OCI-M1 (cell line): ENCODE data around the gene HOXD1.
A peak's percentile ranks its signal among the peaks of the same experiment; 100 is the strongest.

Experiments
- DNase-seq: peaks from one replicate; lab custom pipeline; 2025; lab: John Stamatoyannopoulos, UW

The HOXD1 gene

DNA sequence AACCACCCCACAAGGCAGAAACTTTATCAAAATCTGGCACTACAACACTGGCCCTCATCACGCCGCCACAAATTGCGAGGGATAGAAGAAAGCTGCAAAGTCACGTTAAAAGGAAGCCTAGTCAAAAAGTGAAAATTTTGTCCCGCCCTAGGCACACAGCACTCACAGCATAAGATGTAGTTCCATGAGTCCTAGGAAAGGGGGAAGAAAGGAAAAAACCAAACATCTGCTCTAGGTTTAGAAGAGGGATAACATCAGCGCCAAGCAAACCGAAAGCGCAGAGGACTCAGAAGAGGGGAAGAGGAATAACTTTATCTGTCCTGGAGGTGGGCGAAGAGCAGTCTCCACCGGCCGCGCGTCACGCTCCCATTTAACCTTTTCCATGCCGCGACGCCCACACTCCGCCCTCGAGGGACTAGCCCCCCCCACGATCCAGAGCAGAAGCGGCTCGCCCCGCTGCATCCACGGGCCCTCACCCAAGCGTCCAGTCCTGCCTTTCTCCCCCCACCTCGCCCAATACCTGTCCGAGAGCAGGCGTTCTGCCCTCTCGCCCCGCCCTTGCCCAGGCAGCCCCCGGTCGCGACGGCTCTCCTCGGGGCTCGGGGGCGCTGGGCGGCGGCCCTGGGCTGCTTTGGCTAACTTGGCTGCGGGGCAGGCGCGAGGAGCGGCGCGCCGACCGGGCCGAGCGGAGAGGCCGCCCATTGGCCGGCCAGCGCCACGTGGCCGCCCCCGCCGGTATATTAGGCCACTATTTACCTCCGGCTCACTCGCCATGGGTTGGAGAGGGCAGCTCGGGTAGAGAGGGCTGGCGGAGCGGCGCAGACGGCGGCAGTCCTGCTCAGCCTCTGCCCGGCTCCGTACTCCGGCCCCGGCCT, at the start of gene HOXD1:
HOXD1 (plus strand) TSS at position 770 of the 875 bp plus-strand sequence. CDS start 134 bp downstream, outside the sequence.
- peak; percentile 45 for DNase-seq

DNA sequence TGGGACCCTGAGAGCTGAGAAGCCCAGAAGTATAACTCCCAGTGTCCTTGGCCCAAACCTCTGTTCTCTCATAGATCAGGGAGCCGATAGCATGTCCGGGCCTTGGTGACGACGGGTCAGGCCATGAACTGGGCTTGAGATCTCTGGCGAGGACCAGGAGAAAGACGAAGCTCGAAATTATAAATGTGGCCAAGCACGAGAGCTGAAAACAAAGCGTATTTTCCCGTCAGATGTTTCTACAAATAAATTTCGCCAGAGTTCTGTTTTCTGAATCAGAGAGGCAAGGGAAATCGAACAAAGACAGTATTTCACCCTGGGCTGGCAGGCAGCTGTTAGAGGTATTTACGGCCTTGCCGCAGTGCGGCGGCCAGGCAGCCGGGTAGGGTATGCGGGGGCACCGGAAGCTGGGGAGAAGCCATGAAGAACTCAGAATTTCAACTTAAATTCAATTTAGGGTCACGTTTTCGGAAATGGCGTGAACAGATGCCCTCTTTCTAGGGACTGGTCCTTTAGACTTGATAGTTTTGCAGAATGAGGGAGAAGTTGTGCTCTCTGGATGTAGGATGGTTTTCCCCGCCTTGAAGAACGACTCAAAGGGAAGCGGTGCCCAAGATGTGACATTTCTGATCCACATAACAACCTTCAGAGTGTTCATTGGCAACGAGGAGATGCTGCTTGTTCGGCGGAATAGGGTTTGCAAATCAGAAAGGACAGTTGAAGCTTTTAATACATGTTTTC, 49.4 kb upstream of the HOXD1 start:
- no peak for DNase-seq

DNA sequence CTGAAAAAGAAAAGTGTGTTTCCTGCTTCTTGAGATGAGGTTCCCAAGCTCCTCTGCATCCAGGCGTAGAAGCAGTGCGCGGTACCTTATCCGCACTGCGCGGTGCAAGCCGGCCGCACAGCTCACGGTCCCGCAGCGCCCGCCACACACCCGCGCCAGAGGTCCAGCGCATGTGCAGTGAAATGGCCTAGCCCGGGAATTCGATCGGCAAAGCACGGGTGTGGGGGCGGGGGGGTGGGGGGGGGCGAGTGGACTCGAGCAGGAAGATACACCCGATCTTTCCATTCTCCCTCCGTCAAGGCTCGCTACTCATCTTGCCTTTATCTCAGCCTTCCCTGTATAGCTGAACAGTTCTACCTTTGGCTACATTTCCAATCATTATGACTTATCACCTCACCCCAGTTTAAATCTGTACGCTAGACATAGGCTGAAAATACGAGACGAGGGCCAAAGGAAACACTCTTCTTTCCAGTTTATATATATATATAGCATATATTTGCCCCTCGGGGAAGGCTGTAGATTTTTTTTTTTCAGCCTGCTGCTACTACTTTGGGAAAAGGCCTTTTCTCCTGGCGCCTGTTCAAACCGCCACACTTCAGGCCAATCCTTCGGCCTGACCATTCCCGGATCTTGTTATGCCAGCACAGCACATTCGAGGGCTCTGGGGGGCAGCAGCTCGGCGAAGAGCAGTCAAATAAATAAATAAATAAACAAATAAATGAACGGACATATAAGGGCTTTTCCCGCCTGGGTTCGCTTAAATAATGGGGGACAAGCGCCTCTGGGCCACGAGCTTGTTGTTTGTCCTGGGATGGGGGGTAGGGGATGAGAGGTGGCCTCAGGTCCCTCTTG, 48.6 kb upstream of the HOXD1 start:
- no peak for DNase-seq

DNA sequence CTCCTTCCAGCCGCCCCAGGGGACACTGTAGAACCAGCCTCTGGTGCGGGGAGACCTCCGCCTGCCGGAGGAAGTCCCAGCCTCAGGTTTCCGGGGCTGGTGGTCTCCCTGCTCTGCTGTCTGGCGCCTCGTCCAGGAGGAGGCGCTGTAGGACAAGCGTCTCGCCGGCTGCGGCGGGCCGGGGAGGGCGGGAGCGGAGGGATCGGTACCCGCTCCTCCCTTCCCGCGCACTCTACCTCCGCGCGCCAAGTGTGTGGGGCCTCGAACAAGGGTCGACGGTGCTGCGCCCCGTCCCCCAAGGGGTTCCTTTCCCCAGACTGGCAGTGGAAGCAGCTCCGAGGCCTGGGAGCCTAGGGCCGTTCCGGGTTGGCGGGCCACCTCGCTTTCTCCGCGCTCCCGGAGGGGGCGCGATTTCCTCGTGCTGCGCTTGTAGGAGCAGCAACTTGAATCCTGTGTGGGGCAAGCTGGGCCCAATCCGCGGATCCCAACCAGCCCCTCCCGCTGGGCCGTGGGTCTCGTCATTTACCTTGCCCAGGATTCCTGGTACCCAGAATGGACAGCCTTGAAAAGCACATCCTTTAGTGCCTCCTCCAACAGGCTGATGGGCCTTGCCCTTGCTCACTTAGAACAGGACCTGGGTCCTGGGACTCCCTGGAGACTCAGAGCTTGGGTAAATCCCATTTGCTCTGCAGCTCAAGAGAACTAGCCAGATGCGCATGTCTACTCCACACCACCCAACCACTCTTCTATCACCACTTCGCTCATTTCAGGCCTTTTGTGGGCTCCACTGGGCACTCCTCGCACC, 47.8 kb upstream of the HOXD1 start:
- DNase-seq, result peak; percentile 93

DNA sequence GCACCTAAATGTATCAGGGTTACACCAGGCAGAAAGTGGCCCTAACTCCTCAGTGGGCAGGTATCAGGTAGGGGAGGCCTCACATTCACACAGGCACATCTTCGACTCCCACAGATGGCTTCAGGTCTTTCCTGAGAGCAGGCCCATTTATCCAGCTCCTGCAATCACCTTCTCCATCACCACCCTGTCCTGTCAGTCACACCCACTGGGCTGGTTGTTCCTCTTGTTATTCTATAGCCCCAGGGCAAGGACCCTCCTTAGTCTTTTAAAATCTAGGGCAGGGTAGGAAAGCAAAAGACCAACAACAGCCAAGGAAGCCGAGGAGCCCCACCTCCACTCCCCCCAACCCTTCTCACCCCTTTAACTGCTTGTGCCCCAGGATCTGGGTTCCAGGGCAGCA, 46.2 kb upstream of the HOXD1 start:
- DNase-seq, result no peak

DNA sequence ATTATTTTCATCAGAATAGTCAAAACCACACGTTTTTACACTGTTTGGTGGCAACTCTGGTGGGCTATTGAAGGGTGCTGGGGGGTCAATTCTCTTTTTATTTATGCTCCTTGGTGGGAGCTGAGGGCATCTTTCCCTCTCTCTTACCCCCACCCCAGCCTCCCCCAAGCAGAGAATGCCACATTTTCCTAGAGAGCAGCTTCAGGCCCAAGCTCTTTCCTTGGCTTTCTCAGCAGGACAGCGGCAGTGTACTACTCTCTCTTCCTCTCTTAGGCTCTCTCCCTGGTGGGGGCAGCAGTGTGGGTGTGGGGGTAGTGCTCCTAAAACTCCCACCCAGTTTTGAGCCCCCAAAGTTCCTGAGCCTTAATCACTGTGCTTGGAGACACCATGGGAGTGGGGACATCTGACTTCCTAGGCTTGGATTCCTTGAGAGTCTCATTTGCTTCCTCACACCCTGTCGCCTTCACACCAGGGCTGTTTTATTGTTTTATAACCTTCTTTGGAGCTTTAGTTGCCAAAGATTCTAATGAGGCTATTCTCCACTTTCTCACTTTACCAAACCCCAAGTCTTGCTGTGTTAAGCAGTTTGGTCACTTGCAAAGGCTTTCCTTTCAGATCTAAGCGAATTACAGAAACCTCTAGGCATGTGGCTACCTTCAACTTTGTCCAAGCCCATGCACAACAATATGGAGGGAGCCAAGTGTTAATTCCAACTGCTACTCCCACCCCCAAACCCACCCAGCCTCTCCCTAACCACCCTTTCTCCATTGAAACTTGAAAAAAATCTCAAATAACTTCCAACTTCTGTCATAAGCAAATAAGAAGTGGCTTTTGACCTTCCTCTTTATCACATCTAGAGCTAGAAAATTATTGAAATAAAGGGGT, 43.1 kb upstream of the HOXD1 start:
- DNase-seq, result no peak

DNA sequence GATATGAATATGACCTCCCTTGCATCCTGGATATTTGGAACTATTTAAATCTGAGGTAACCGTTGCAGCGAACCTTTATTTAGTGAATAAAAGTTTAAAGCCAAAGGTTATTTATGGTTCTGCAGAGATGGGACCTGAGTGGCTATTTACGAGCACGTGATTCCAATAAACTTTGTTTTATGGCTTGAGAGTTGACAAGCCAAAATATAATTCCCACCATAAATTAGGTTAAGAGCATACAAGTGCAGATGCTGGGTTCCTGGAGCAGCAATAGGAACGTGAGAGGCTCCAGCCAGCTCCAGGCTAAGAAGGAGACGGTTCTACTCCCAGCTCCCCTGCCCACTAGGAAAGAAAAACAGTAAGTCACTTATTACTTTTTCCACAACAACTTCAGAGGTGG, 42.4 kb upstream of the HOXD1 start:
- no peak for DNase-seq

DNA sequence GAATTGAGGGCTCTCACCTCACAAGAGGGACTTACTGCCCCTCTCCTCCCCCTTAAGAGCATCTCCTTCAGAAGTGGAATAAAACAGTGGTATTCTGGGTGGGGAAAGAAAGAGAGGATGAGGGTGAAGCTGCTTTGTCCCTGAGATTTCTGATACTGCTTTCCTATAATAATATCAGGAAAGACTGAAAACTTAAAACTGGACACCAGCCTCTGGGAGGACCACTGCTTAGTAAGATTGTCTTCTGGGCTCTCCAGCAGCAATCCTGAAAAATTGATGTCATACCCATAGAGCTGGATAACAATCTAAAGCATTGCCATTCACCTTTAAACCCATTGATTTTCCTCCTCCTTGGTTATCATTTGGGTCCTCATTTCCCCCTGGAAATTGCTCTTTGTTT, 41.8 kb upstream of the HOXD1 start:
- no peak for DNase-seq

DNA sequence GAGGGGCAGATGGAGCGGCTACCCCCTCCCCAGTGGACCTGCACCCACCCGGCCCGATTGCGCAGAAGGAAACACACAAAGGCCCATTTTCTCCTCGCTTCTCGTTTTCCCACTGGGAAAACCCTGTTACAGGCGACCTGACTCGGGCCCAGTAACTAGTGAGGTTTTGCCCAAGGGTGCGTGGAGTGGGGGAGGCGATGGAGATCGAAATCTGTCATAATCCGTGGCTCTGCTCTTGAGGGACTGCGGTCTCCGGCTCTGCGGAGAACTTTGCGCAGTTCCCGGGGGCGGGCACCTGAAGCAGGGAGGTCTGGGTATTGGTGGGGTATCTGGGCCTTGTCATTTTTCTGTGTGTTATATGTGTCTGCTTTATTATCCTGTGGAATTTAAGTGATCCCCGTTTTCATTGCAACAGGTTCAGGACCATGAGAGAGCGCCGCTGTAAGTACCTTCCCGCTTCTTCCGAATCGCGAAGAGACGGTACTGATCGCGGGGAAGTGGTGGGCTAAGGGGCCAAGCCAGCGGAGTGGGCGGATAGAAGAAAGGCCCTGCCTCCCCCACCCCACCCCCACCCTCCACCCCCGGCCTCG, 41.2 kb upstream of the HOXD1 start:
- DNase-seq, result no peak

DNA sequence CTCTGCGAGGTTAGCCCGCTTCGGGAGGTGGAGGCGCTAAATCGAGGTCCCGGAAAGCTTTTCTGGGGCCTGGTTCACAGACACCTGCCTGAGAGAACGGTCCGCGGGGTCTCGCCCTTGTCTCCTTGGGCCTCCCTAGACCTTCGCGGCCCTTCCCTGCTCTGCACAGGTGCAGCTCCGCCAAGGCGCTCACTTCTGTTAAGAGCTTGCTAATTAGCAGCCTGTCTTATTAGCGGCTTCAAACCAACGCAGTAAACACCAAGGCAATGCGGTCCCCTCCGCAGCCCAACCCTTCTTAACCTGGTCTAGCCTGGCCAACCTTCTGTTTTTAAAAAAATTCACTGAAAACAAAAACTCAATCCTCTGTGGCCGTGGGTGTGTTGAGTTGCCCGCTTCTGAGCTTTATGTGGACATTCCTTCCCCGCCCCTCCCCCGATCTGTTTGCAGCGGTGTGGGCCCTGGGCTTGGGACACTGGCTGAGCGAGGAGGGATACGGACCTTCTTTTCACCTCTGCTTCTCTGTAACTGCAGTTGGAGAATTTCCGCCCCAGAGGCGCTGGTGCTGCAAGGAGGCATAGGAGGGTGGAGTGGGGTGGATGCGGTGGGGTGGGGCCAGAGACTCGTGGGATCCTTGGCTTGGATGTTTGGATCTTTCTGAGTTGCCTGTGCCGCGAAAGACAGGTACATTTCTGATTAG, 40.5 kb upstream of the HOXD1 start:
- DNase-seq, result no peak

DNA sequence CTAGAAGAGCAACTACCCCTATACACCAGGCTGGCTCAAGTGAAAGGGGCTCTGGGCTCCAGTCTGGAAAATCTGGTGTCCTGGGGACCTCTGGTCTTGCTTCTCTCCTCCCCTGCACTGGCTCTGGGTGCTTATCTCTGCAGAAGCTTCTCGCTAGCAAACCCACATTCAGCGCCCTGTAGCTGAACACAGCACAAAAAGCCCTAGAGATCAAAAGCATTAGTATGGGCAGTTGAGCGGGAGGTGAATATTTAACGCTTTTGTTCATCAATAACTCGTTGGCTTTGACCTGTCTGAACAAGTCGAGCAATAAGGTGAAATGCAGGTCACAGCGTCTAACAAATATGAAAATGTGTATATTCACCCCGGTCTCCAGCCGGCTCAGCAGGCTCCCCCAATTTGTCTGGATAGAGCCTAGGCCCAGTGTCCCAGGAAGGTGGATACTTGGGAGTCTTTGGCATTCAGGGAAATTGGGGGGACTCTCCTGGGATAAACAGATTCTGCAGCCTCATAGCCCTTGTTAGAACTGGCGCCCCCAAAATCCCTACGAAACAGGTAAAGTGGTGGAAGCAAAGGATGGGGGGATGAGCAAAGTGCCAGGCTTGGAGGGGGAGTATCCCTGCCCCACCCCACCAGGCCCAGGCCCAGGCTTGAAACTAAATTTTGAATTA, 39.6 kb upstream of the HOXD1 start:
- DNase-seq, result no peak

DNA sequence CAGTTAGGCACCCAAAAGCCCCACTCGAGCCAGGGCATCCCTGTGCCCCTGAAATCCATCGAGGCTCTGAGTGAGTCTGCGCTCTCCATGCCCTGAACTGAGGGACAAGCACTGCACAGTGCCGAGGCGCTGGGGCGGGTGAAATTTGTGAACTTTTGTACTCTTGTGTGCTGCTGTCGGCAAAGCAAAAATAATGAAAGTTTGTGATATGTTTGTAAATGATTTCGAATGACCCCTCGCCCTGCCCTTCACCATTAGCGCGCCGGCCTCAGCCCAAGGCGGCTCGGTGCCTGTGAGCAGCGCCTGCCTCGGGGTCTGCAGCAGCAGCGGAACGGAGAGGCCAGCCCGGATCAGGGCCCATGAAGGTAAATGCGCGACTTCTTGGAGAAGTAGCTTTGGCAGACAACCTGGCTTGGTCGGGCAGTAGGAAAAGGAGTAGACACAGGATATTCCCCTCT, 39.0 kb upstream of the HOXD1 start:
- DNase-seq, result no peak

DNA sequence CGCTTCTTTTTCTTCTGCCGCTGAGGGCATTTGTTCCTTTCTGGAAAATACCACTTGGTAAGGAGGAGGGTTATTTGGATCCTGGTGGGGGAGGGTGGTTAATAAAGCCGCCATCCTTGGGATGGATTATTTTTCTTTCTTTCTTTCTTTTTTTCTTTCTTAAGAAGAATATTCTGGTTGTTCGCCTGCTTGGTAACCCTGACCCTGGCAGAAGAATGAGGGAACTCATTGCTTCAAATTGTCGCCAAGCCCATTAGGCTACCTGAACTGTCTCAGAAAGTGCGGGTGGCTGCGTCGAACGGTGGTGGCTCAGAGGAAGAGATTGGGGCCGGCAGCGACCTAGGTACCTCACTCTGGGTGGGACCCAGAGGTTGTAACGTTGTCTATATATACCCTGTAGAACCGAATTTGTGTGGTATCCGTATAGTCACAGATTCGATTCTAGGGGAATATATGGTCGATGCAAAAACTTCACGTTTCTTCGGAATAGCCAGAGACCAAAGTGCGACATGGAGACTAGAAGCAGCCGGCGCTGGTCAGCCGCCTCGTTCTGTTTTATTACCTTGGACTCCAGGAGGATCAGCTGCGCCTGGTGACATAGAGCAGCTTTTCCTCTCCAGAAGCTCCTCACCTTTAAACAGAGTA, 38.4 kb upstream of the HOXD1 start:
- no peak for DNase-seq

DNA sequence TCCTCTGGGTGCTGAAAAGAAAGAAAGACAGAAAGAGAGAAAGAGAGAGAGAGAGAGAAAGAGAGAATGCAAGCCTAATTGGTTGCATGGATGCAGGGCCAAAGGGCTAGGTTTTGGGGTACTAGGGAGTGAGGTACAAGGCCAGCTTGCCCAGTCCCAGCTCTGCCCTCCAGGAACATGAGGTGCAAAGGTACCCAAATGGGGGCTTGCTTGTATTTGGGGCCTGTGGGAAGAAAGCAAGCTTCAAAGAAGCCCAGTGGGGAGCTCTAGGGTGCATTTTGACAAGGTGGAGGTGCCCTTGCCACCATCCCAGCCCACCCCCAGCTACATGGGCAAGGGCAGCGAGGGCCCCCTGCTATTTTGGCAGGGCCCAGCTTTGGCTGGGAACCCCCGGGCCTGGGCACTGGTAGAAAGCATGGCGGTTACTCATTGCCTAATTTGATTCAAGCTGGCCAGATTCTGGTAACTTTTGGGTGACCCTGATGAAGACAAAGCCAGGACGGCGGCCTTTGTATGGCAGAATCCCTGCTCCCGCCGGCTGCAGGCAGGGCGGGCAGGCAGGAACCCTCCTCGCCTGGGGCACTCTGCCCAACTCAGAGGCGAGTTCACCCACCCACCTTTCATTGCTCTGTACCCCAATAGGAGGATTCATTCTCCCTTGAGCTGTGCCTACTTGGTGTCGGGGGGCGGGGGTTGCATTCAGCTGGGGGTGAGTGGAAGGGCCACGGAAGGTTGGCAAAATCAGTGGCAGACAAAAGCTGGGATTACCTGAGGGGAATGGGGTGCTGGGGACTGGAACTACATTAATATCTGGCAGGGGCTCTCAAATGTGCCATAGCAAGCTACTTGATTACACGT, 37.7 kb upstream of the HOXD1 start:
- no peak for DNase-seq

DNA sequence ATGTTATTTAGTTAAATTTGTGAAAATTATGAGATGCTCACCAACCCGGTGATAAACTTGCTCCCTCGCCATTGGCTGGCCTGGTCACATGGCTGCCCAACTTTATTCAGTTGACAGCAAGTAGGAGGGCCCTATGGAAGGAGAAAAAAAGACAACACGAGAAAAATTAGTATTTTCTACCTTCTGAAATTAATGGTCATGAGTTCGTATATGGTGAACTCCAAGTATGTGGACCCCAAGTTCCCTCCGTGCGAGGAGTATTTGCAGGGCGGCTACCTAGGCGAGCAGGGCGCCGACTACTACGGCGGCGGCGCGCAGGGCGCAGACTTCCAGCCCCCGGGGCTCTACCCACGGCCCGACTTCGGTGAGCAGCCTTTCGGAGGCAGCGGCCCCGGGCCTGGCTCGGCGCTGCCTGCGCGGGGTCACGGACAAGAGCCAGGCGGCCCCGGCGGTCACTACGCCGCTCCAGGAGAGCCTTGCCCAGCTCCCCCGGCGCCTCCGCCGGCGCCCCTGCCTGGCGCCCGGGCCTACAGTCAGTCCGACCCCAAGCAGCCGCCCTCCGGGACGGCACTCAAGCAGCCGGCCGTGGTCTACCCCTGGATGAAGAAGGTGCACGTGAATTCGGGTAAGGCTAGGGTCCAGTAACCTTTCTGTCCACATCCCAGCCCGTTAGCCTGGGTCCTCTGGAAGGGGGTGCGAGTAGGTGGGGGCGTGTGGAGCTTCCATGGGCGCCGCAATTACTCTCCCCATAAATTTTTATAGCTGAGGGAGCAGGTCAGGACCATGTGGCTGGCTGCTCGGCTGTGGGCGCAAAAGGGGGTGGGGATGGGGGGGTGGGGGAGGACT, 36.8 kb upstream of the HOXD1 start, which contains the start of gene HOXD4:
HOXD4 (plus strand) TSS at position 109 of the 846 bp plus-strand sequence; CDS start at position 193, 84 bp downstream.
- no peak for DNase-seq
